Mesendoderm (in vitro differentiated cells): Measurements from ENCODE around the gene CLCNKA.

Experiments used
- DNase-seq: peaks from one replicate; pipeline ENCODE4 v3.0.0; 2013
- H2AK5ac ChIP-seq: 2 replicates; pipeline ENCODE4 v1.6.1; 2013; ENCODE audit warnings: low read length, inconsistent platforms
- H2BK120ac ChIP-seq: 2 replicates; pipeline ENCODE4 v1.6.1; 2013; ENCODE audit warnings: low read depth, mild to moderate bottlenecking, low read length, moderate library complexity, mixed read lengths
- H2BK15ac ChIP-seq: replicated peaks from 2 replicates; pipeline ENCODE4 v1.6.1; 2013; ENCODE audit warnings: low read depth, mild to moderate bottlenecking, moderate library complexity
- H2BK5ac ChIP-seq: 2 replicates; pipeline ENCODE4 v1.6.1; 2013; ENCODE audit warnings: low read length, inconsistent platforms
- H3K18ac ChIP-seq: 2 replicates; pipeline ENCODE4 v1.6.1; 2013; ENCODE audit warnings: mild to moderate bottlenecking, low read length, mixed read lengths
- H3K23ac ChIP-seq: one replicate; pipeline ENCODE4 v1.6.1; 2013; ENCODE audit warnings: low read length
- H3K27ac ChIP-seq: 2 replicates; pipeline ENCODE4 v1.5.1; 2013; ENCODE audit warnings: low read depth, mild to moderate bottlenecking, inconsistent platforms, low read length, moderate library complexity
- H3K27me3 ChIP-seq: 2 replicates; pipeline ENCODE4 v1.6.1; 2013; ENCODE audit warnings: low read length, control low read depth, mild to moderate bottlenecking, inconsistent platforms; ENCODE audit not compliant: insufficient read depth, poor library complexity
- H3K36me3 ChIP-seq: 2 replicates; pipeline ENCODE4 v1.6.1; 2013; ENCODE audit warnings: low read length, inconsistent platforms; ENCODE audit not compliant: control insufficient read depth, insufficient read depth
- H3K4ac ChIP-seq: one replicate; pipeline ENCODE4 v1.6.1; 2013; ENCODE audit warnings: low read depth, mild to moderate bottlenecking, low read length, moderate library complexity
- H3K4me1 ChIP-seq: 2 replicates; pipeline ENCODE4 v1.6.1; 2013; ENCODE audit warnings: low read depth, low read length, inconsistent platforms; ENCODE audit not compliant: control insufficient read depth
- H3K4me2 ChIP-seq: 2 replicates; pipeline ENCODE4 v1.6.1; 2013; ENCODE audit warnings: low read length
- H3K4me3 ChIP-seq: 2 replicates; pipeline ENCODE4 v1.5.1; 2013; ENCODE audit warnings: mild to moderate bottlenecking, low read length
- H3K56ac ChIP-seq: one replicate; pipeline ENCODE4 v1.6.1; 2013; ENCODE audit warnings: low read length
- H3K79me1 ChIP-seq: 2 replicates; pipeline ENCODE4 v1.6.1; 2013; ENCODE audit warnings: low read length, inconsistent platforms
- H3K79me2 ChIP-seq: 2 replicates; pipeline ENCODE4 v1.6.1; 2013; ENCODE audit warnings: mild to moderate bottlenecking, low read length; ENCODE audit not compliant: control insufficient read depth, insufficient read depth
- H3K9ac ChIP-seq: 2 replicates; pipeline ENCODE4 v1.6.1; 2013; ENCODE audit warnings: low read length, inconsistent platforms
- H4K5ac ChIP-seq: one replicate; pipeline ENCODE4 v1.6.1; 2013; ENCODE audit warnings: low read length
- H4K8ac ChIP-seq: one replicate; pipeline ENCODE4 v1.6.1; 2013; ENCODE audit warnings: low read depth, mild to moderate bottlenecking, control low read depth, low read length, moderate library complexity
- WGBS: extraction: QIAGEN DNeasy Blood & Tissue Kit; methylation state at CpG from one replicate; pipeline ENCODE4 v1.1.7; 2013; ENCODE audit warnings: low lambda C conversion rate, missing lambda C conversion rate; ENCODE audit not compliant: insufficient coverage; ENCODE audit errors: extremely low coverage; 5-methylcytosine and 5-hydroxymethylcytosine counted together

Gene CLCNKA

GRCh38 chr1:15988856-15989736 lies 32.7 kb upstream of the CLCNKA start:
- Histone ChIP-seq H3K18ac (no peak overlapping the region), H3K27me3 (no peaks in the 10 kb centered on the region), H2BK15ac (no peak overlapping the region), H3K4me1 (no peaks in the 10 kb centered on the region), H3K56ac (no peak overlapping the region), H4K5ac (no peak overlapping the region), H3K9ac (no peak overlapping the region), H3K36me3 (no peaks in the 10 kb centered on the region), H3K79me2 (no peaks in the 10 kb centered on the region), H3K23ac (no peak overlapping the region), H3K79me1 (no peaks in the 10 kb centered on the region), H2BK120ac (no peak overlapping the region), H2BK5ac (no peak overlapping the region), H3K4ac (no peak overlapping the region), H3K27ac (no peak overlapping the region), H3K4me3 (no peak overlapping the region), H2AK5ac (no peak overlapping the region), H3K4me2 (no peak overlapping the region), H4K8ac (no peak overlapping the region)
- no peak for DNase-seq
- WGBS = 100% methylated on average over 1 of the region's 13 CpGs

GRCh38 chr1:15989776-15990175 lies 32.1 kb upstream of the CLCNKA start:
- no peak overlapping the region for H4K5ac ChIP-seq
- H3K79me1 ChIP-seq = no peaks in the 10 kb centered on the region
- H3K4me2 ChIP-seq = no peak overlapping the region
- WGBS = no CpG with 5 or more reads among the region's 9 CpGs
- no peak overlapping the region for H3K23ac ChIP-seq
- no peaks in the 10 kb centered on the region for H3K4me1 ChIP-seq
- H3K36me3 ChIP-seq = no peaks in the 10 kb centered on the region
- no peak overlapping the region for H3K56ac ChIP-seq
- no peak overlapping the region for H3K27ac ChIP-seq
- H3K4me3 ChIP-seq = no peak overlapping the region
- no peak overlapping the region for H3K18ac ChIP-seq
- no peak overlapping the region for H4K8ac ChIP-seq
- H3K27me3 ChIP-seq = no peaks in the 10 kb centered on the region
- H2BK15ac ChIP-seq = no peak overlapping the region
- H2BK120ac ChIP-seq = no peak overlapping the region
- no peak overlapping the region for H3K9ac ChIP-seq
- no peak for DNase-seq
- no peak overlapping the region for H3K4ac ChIP-seq
- no peaks in the 10 kb centered on the region for H3K79me2 ChIP-seq
- no peak overlapping the region for H2BK5ac ChIP-seq
- H2AK5ac ChIP-seq = no peak overlapping the region

- WGBS = no CpG with 5 or more reads among the region's 11 CpGs
- H3K4ac ChIP-seq = no peak overlapping the region
- H3K79me2 ChIP-seq = no peaks in the 10 kb centered on the region
- no peak overlapping the region for H3K4me2 ChIP-seq
- H3K4me1 ChIP-seq = no peaks in the 10 kb centered on the region
- H2BK120ac ChIP-seq = no peak overlapping the region
- H3K27me3 ChIP-seq = no peaks in the 10 kb centered on the region
- H3K23ac ChIP-seq = no peak overlapping the region
- H3K36me3 ChIP-seq = no peaks in the 10 kb centered on the region
- no peak overlapping the region for H2AK5ac ChIP-seq
- H4K8ac ChIP-seq = no peak overlapping the region
- H2BK5ac ChIP-seq = no peak overlapping the region
- no peaks in the 10 kb centered on the region for H3K79me1 ChIP-seq
- no peak overlapping the region for H3K18ac ChIP-seq
- DNase-seq = no peak
- H4K5ac ChIP-seq = no peak overlapping the region
- no peak overlapping the region for H3K56ac ChIP-seq
- H3K4me3 ChIP-seq = no peak overlapping the region
- no peak overlapping the region for H3K27ac ChIP-seq
- no peak overlapping the region for H3K9ac ChIP-seq
- no peak overlapping the region for H2BK15ac ChIP-seq
Observed at GRCh38 chr1:15991427-15992186, 30.2 kb upstream of the CLCNKA start.

GRCh38 chr1:15992187-15992553 lies 29.7 kb upstream of the CLCNKA start:
- no peak overlapping the region for H3K9ac ChIP-seq
- DNase-seq = no peak
- WGBS = no CpG with 5 or more reads among the region's 7 CpGs

GRCh38 chr1:15992582-15993500 lies 29.0 kb upstream of the CLCNKA start:
- H4K8ac ChIP-seq = no peak overlapping the region
- H3K27me3 ChIP-seq = no peaks in the 10 kb centered on the region
- no peak overlapping the region for H3K4me3 ChIP-seq
- WGBS = no CpG with 5 or more reads among the region's 17 CpGs
- no peak overlapping the region for H4K5ac ChIP-seq
- no peak overlapping the region for H2BK15ac ChIP-seq
- H3K79me1 ChIP-seq = no peaks in the 10 kb centered on the region
- H3K9ac ChIP-seq = no peak overlapping the region
- no peak overlapping the region for H3K18ac ChIP-seq
- no peak overlapping the region for H2BK120ac ChIP-seq
- no peak overlapping the region for H3K23ac ChIP-seq
- no peak for DNase-seq
- no peak overlapping the region for H3K27ac ChIP-seq
- no peaks in the 10 kb centered on the region for H3K36me3 ChIP-seq
- H3K4ac ChIP-seq = no peak overlapping the region
- H3K79me2 ChIP-seq = no peaks in the 10 kb centered on the region
- no peaks in the 10 kb centered on the region for H3K4me1 ChIP-seq
- H2AK5ac ChIP-seq = no peak overlapping the region
- no peak overlapping the region for H3K56ac ChIP-seq
- no peak overlapping the region for H3K4me2 ChIP-seq
- H2BK5ac ChIP-seq = no peak overlapping the region

More at GRCh38 chr1:15992187-15992553, 29.7 kb upstream of the CLCNKA start:
- no peak overlapping the region for H4K5ac ChIP-seq
- H3K79me1 ChIP-seq = no peaks in the 10 kb centered on the region
- no peak overlapping the region for H2AK5ac ChIP-seq
- H3K23ac ChIP-seq = no peak overlapping the region
- H2BK15ac ChIP-seq = no peak overlapping the region
- no peaks in the 10 kb centered on the region for H3K79me2 ChIP-seq
- H3K18ac ChIP-seq = no peak overlapping the region
- H3K4ac ChIP-seq = no peak overlapping the region
- H3K56ac ChIP-seq = no peak overlapping the region
- no peak overlapping the region for H3K4me2 ChIP-seq
- no peak overlapping the region for H3K4me3 ChIP-seq
- no peak overlapping the region for H3K27ac ChIP-seq
- no peak overlapping the region for H2BK5ac ChIP-seq
- no peaks in the 10 kb centered on the region for H3K36me3 ChIP-seq
- H3K27me3 ChIP-seq = no peaks in the 10 kb centered on the region
- no peaks in the 10 kb centered on the region for H3K4me1 ChIP-seq
- no peak overlapping the region for H4K8ac ChIP-seq
- H2BK120ac ChIP-seq = no peak overlapping the region
